NCI-H128 (cell line): ENCODE results near the gene NSG1.
"Not testable (repeated sequence)": the region's sequence is repeated elsewhere in the genome, so short reads cannot be mapped to it uniquely, and the experiment has no call there.

ENCODE experiments used
- DNase-seq: peaks from one replicate; lab custom pipeline; 2025; ENCODE audit not compliant: unreplicated experiment; lab: John Stamatoyannopoulos, UW

NSG1 gene

GRCh38 chr4:4415107-4415805 is 28.4 kb downstream of the NSG1 start:
- no peak for DNase-seq

GRCh38 chr4:4415806-4416805 is 29.2 kb downstream of the NSG1 start:
- no peak for DNase-seq

GRCh38 chr4:4416981-4417380 is 30.1 kb downstream of the NSG1 start:
- no peak for DNase-seq

GRCh38 chr4:4417886-4418285 is 31.0 kb downstream of the NSG1 start:
- DNase-seq, result no peak

- DNase-seq, result no peak
These were observed 31.9 kb downstream of the NSG1 start for GRCh38 chr4:4418676-4419390.

- no peak for DNase-seq
These were observed 33.0 kb downstream of the NSG1 start for GRCh38 chr4:4419896-4420295.

- DNase-seq, result no peak
These were observed 33.5 kb downstream of the NSG1 start for GRCh38 chr4:4420421-4420820.

- no peak for DNase-seq
These were observed 34.5 kb downstream of the NSG1 start for GRCh38 chr4:4421356-4421755.

- not testable (repeated sequence) for DNase-seq
These were observed 35.2 kb downstream of the NSG1 start for GRCh38 chr4:4422117-4422516.

GRCh38 chr4:4422856-4423499 is 36.1 kb downstream of the NSG1 start:
- DNase-seq, result no peak

GRCh38 chr4:4423706-4424498 is 37.0 kb downstream of the NSG1 start:
- no peak for DNase-seq

- no peak for DNase-seq
These were observed 37.7 kb downstream of the NSG1 start for GRCh38 chr4:4424499-4425115.

GRCh38 chr4:4425119-4425690 is 38.3 kb downstream of the NSG1 start:
- DNase-seq, result no peak

GRCh38 chr4:4425696-4426095 is 38.8 kb downstream of the NSG1 start:
- no peak for DNase-seq

GRCh38 chr4:4426511-4427120 is 39.7 kb downstream of the NSG1 start:
- DNase-seq, result no peak

- DNase-seq, result no peak
These were observed 40.4 kb downstream of the NSG1 start for GRCh38 chr4:4427121-4427870.

- DNase-seq, result no peak
These were observed 41.0 kb downstream of the NSG1 start for GRCh38 chr4:4427886-4428285.
